ENCODE measurements around the gene CRYL1.

The CRYL1 gene

GRCh38 chr13:20528452-20528851 is 2.8 kb upstream of the CRYL1 start:
- DNase-seq (ENCODE audit: low read depth), result no peak

- DNase-seq (ENCODE audit: low read depth), result no peak
Observed at GRCh38 chr13:20526664-20527063, 1.0 kb upstream of the CRYL1 start.

GRCh38 chr13:20525144-20525600 is 485 bp downstream of the CRYL1 start:
- no peak for DNase-seq (ENCODE audit: low read depth)

- DNase-seq (ENCODE audit: low read depth), result no peak
Observed at GRCh38 chr13:20521364-20522115, 4.1 kb downstream of the CRYL1 start.

GRCh38 chr13:20519875-20520274 is 5.8 kb downstream of the CRYL1 start:
- no peak for DNase-seq (ENCODE audit: low read depth)

GRCh38 chr13:20518660-20519100 is 7.0 kb downstream of the CRYL1 start:
- no peak for DNase-seq (ENCODE audit: low read depth)

- no peak for DNase-seq (ENCODE audit: low read depth)
Observed at GRCh38 chr13:20514866-20515265, 10.8 kb downstream of the CRYL1 start.

- DNase-seq (ENCODE audit: low read depth), result no peak
Observed at GRCh38 chr13:20513466-20513995, 12.1 kb downstream of the CRYL1 start.

- DNase-seq (ENCODE audit: low read depth), result no peak
Observed at GRCh38 chr13:20512042-20512683, 13.5 kb downstream of the CRYL1 start.

- no peak for DNase-seq (ENCODE audit: low read depth)
Observed at GRCh38 chr13:20506696-20507095, 19.0 kb downstream of the CRYL1 start.

GRCh38 chr13:20505405-20506366 is 20.0 kb downstream of the CRYL1 start:
- no peak for DNase-seq (ENCODE audit: low read depth)

GRCh38 chr13:20503088-20504083 is 22.3 kb downstream of the CRYL1 start:
- no peak for DNase-seq (ENCODE audit: low read depth)

GRCh38 chr13:20501592-20501991 is 24.1 kb downstream of the CRYL1 start:
- DNase-seq (ENCODE audit: low read depth), result no peak

GRCh38 chr13:20501120-20501519 is 24.5 kb downstream of the CRYL1 start:
- no peak for DNase-seq (ENCODE audit: low read depth)

- no peak for DNase-seq (ENCODE audit: low read depth)
Observed at GRCh38 chr13:20499986-20500385, 25.7 kb downstream of the CRYL1 start.

- DNase-seq (ENCODE audit: low read depth), result no peak
Observed at GRCh38 chr13:20498659-20499058, 27.0 kb downstream of the CRYL1 start.

GRCh38 chr13:20498129-20498528 is 27.5 kb downstream of the CRYL1 start:
- DNase-seq (ENCODE audit: low read depth), result no peak

- no peak for DNase-seq (ENCODE audit: low read depth)
Observed at GRCh38 chr13:20497006-20497775, 28.5 kb downstream of the CRYL1 start.

- DNase-seq (ENCODE audit: low read depth), result peak; percentile 19
Observed at GRCh38 chr13:20495087-20496023, 30.3 kb downstream of the CRYL1 start.

All from stimulated activated CD8-positive, alpha-beta memory T cell treated with anti-CD3 and anti-CD28 coated beads, Interleukin-4, amount 100 ng/mL, for 24 hours (primary cell).